Panc1 (cell line): ENCODE measurements around the gene LAS1L. TPM values are rescaled to one million over a fixed set of nuclear protein-coding genes. Genes with fewer than 3 reads are reported as not detected.
"Not testable (repeated sequence)": the region's sequence is repeated elsewhere in the genome, so short reads cannot be mapped to it uniquely, and the experiment has no call there.

Experiments used
- ATAC-seq: fragments of 200-7000 bp; cut with Tn5 transposase; 2 replicates; pipeline ENCODE4 v1.9.1; 2020; ENCODE audit warnings: mild to moderate bottlenecking, moderate library complexity
- BruUV-seq: library from RNA; stranded (reverse); fragments of 400-500 nt; replicated peaks from 2 replicates; lab custom pipeline; 2021; lab: Mats Ljungman, UMichigan
- CTCF ChIA-PET: fragments of 300-600 bp; sonication (Branson Sonifier 250); formaldehyde crosslinking; loops from one replicate; lab custom pipeline; 2022; ENCODE audit warnings: antibody characterized with exemption; lab: Charles Lee
- POLR2A ChIA-PET: fragments of 300-600 bp; sonication (Branson Sonifier 250); formaldehyde crosslinking; loops from one replicate; lab custom pipeline; 2022; ENCODE audit warnings: antibody characterized with exemption; lab: Charles Lee
- DNase-seq: peaks from one replicate; pipeline ENCODE4 v3.0.0-alpha.2; 2010; ENCODE audit warnings: low read depth, low spot score
- H3K27ac ChIP-seq: 2 replicates; pipeline ENCODE4 v1.5.1; 2011; ENCODE audit warnings: mild to moderate bottlenecking, low read length, inconsistent platforms
- H3K27me3 ChIP-seq: fragments of 200-500 bp; sonication (Bioruptor generic); 2 replicates; pipeline ENCODE4 v1.6.0; 2014; ENCODE audit warnings: low read length, inconsistent platforms; ENCODE audit not compliant: control insufficient read depth, insufficient read depth
- H3K36me3 ChIP-seq: fragments of 200-500 bp; sonication (Bioruptor generic); 2 replicates; pipeline ENCODE4 v1.5.1; 2014; ENCODE audit warnings: inconsistent platforms, mild to moderate bottlenecking, low read length, moderate library complexity; ENCODE audit not compliant: control insufficient read depth, insufficient read depth
- H3K4me1 ChIP-seq: 2 replicates; pipeline ENCODE4 v1.5.1; 2011; ENCODE audit warnings: inconsistent platforms, mild to moderate bottlenecking, low read length, moderate library complexity; ENCODE audit not compliant: control insufficient read depth, insufficient read depth
- H3K4me3 ChIP-seq, 2 experiments: 2 replicates each; pipeline ENCODE4 v1.5.1; 2011 to 2012; ENCODE audit warnings: low read depth in 2 of 2, low read length in 2 of 2, mild to moderate bottlenecking in 2 of 2, inconsistent platforms in 1 of 2, moderate library complexity in 1 of 2
- H3K9me3 ChIP-seq: fragments of 200-500 bp; sonication (Bioruptor generic); 2 replicates; pipeline ENCODE4 v1.5.1; 2014; ENCODE audit warnings: low read depth, mild to moderate bottlenecking, inconsistent platforms, low read length, moderate library complexity; ENCODE audit not compliant: control insufficient read depth, insufficient read depth
- POLR2AphosphoS5 ChIP-seq: IDR thresholded peaks from 2 replicates; pipeline ENCODE4 v1.6.1; 2012; ENCODE audit warnings: mild to moderate bottlenecking, low read depth, low read length, moderate library complexity
- SIN3A ChIP-seq: IDR thresholded peaks from 2 replicates; pipeline ENCODE4 v1.6.1; 2012; ENCODE audit warnings: low read depth, mild to moderate bottlenecking, low read length, moderate library complexity, borderline replicate concordance; ENCODE audit not compliant: insufficient read depth
- TCF7L2 ChIP-seq: IDR thresholded peaks from 2 replicates; pipeline ENCODE4 v1.6.1; 2011; ENCODE audit warnings: mild to moderate bottlenecking, low read depth, low read length, inconsistent platforms
- in situ Hi-C: cut with HindIII; loops from 2 replicates; pipeline ENCODE4 v1.10.0; 2016; ENCODE audit warnings: low sequenced_read_pairs, low pct_unique_long_range_greater_than_20kb
- intact Hi-C: fragments of 100-400 bp; cut with micrococcal nuclease; formaldehyde crosslinking; loops from one replicate; pipeline ENCODE4 v1.10.0; 2022; ENCODE audit not compliant: unreplicated experiment
- total RNA-seq: library from RNA; stranded (reverse); gene quantifications from one replicate; pipeline ENCODE4 v1.2.1, GENCODE V29; 2021; ENCODE audit not compliant: unreplicated experiment
- TF ChIP-seq, protein P1 (sequence below): fragments of 450-650 bp; IDR thresholded peaks from 2 replicates; pipeline ENCODE4 v1.5.1; 2017; ENCODE audit warnings: mild to moderate bottlenecking
- TF ChIP-seq, protein P2 (sequence below), 2 experiments: IDR thresholded peaks; 2 replicates each; pipeline ENCODE4 v1.6.1; 2011 to 2012; ENCODE audit warnings: low read depth in 2 of 2, control low read depth in 1 of 2, low read length in 1 of 2, mild to moderate bottlenecking in 1 of 2, moderate library complexity in 1 of 2; ENCODE audit not compliant: insufficient read depth in 1 of 2

The LAS1L gene
- total RNA-seq, 1 experiment from 2014 or later = 56.4 TPM

DNA sequence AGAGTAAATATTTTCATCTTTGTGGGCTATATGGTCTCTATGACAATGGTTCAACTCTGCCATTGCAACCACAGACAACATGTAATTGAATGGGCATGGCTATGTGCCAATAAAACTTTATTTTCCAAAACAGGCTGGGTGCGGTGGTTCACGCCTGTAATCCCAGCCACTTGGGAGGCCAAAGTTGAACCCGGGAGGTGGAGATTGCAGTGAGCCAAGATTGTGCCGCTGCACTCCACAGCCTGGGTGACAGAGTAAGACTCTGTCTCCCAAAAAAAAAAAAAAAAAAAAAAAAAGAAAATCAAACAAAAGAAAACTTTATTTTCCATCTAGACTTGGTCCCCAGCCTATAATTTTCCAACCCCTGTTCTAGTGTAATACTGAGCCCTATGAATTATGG lies 38.4 kb upstream of the LAS1L start:
- no peaks in the 10 kb centered on the region for H3K9me3 ChIP-seq
- H3K36me3 ChIP-seq = no peaks in the 10 kb centered on the region
- TF ChIP-seq, protein P1, sequence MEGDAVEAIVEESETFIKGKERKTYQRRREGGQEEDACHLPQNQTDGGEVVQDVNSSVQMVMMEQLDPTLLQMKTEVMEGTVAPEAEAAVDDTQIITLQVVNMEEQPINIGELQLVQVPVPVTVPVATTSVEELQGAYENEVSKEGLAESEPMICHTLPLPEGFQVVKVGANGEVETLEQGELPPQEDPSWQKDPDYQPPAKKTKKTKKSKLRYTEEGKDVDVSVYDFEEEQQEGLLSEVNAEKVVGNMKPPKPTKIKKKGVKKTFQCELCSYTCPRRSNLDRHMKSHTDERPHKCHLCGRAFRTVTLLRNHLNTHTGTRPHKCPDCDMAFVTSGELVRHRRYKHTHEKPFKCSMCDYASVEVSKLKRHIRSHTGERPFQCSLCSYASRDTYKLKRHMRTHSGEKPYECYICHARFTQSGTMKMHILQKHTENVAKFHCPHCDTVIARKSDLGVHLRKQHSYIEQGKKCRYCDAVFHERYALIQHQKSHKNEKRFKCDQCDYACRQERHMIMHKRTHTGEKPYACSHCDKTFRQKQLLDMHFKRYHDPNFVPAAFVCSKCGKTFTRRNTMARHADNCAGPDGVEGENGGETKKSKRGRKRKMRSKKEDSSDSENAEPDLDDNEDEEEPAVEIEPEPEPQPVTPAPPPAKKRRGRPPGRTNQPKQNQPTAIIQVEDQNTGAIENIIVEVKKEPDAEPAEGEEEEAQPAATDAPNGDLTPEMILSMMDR = no peak
- TF ChIP-seq POLR2AphosphoS5 (no peak), TCF7L2 (no peak), SIN3A (no peak)
- TF ChIP-seq, protein P2, sequence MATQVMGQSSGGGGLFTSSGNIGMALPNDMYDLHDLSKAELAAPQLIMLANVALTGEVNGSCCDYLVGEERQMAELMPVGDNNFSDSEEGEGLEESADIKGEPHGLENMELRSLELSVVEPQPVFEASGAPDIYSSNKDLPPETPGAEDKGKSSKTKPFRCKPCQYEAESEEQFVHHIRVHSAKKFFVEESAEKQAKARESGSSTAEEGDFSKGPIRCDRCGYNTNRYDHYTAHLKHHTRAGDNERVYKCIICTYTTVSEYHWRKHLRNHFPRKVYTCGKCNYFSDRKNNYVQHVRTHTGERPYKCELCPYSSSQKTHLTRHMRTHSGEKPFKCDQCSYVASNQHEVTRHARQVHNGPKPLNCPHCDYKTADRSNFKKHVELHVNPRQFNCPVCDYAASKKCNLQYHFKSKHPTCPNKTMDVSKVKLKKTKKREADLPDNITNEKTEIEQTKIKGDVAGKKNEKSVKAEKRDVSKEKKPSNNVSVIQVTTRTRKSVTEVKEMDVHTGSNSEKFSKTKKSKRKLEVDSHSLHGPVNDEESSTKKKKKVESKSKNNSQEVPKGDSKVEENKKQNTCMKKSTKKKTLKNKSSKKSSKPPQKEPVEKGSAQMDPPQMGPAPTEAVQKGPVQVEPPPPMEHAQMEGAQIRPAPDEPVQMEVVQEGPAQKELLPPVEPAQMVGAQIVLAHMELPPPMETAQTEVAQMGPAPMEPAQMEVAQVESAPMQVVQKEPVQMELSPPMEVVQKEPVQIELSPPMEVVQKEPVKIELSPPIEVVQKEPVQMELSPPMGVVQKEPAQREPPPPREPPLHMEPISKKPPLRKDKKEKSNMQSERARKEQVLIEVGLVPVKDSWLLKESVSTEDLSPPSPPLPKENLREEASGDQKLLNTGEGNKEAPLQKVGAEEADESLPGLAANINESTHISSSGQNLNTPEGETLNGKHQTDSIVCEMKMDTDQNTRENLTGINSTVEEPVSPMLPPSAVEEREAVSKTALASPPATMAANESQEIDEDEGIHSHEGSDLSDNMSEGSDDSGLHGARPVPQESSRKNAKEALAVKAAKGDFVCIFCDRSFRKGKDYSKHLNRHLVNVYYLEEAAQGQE (IDR thresholded peaks at IDR 0.05; ENCODE audit: insufficient read depth in 1 of 2, low read depth in 2 of 2, low read length in 1 of 2) = no peak
- no peak overlapping the region for H3K4me3 ChIP-seq
- CTCF ChIA-PET = no interaction called here
- no TSS peak for BruUV-seq
- in situ Hi-C loops (no loop called here), intact Hi-C loops (no loop called here)
- DNase-seq = no peak
- H3K27ac ChIP-seq = no peak overlapping the region
- POLR2A ChIA-PET = no interaction called here
- no peaks in the 10 kb centered on the region for H3K27me3 ChIP-seq
- no peaks in the 10 kb centered on the region for H3K4me1 ChIP-seq
- ATAC-seq = no peak

DNA sequence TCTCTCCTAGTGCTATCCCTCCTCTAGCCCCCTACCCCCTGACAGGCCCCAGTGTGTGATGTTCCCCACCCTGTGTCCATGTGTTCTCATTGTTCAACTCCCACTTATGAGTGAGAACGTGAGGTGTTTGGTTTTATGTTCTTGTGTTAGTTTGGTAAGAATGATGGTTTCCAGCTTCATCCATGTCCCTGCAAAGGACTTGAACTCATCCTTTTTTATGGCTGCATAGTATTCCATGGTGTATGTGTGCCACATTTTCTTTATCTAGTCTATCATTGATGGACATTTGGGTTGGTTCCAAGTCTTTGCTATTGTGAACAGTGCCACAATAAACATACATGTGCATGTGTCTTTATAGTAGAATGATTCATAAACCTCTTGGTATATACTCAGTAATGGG lies 28.3 kb upstream of the LAS1L start:
- POLR2A ChIA-PET, H3K9me3 ChIP-seq, H3K4me3 ChIP-seq, ATAC-seq, H3K27ac ChIP-seq, H3K4me1 ChIP-seq, intact Hi-C loops, DNase-seq, BruUV-seq, in situ Hi-C loops, H3K36me3 ChIP-seq, CTCF ChIA-PET, H3K27me3 ChIP-seq: not testable (repeated sequence)

DNA sequence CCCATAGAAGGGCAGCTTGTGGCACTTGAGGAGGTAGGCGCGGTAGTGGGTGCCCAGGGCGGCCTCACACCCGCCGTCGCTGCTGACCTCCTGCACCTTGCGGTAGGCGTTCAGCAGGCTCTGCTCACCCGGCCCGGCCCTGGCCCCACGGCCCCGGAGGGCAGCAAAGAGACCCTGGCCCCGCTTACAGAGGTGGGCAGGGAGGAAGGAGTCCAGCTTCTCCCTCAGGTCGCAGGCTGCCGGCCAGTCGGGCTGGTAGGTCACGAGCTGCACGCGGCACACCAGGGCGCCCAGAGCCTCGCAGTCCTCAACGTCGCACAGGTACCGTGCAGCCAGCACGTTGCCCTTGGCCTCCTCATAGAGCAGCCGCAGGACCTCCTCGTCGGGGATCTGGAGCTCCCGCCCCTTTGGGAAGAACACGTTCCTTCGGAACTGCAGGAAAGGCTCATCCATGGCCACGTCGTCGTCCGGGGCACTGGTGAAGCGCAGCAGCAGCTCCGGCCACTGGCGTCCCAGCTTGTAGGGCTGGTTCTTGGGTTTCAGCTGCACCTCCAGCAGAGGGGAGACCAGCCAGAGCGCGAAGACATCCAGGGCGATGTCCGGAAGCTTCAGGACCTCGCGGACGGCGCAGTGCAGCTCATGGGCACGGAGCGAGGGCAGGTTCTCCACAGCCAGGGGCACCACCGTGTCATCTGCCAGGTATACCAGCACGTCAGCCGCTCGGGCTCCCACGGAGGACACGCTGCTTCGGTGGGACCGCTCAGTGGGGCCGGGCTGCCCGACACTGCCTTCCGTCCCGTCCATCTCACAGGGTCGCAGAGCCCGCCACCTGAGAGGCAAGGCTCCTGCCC lies 17.1 kb upstream of the LAS1L start:
- ChIA-PET CTCF (no interaction called here), POLR2A (no interaction called here)
- in situ Hi-C loops = no loop called here
- DNase-seq (no peak), ATAC-seq (no peak)
- Histone ChIP-seq H3K4me1 (no peaks in the 10 kb centered on the region), H3K36me3 (no peaks in the 10 kb centered on the region), H3K9me3 (no peaks in the 10 kb centered on the region), H3K27me3 (no peaks in the 10 kb centered on the region), H3K4me3 (no peak overlapping the region), H3K27ac (no peak overlapping the region)
- intact Hi-C loops = no loop called here
- no TSS peak for BruUV-seq
- TF ChIP-seq SIN3A (no peak), POLR2AphosphoS5 (no peak), TCF7L2 (no peak)
- TF ChIP-seq, protein P1 = no peak
- TF ChIP-seq, protein P2 (IDR thresholded peaks at IDR 0.05; ENCODE audit: insufficient read depth in 1 of 2, low read depth in 2 of 2, low read length in 1 of 2) = no peak
